Measurements from ENCODE around the gene ZBTB46. TPM values are rescaled to one million over a fixed set of nuclear protein-coding genes. Genes with fewer than 3 reads are reported as not detected.
A peak's percentile ranks its signal among the peaks of the same experiment; 100 is the strongest.

ZBTB46 gene
- total RNA-seq, 1 experiment from 2014 or later: 18.9 TPM

DNA sequence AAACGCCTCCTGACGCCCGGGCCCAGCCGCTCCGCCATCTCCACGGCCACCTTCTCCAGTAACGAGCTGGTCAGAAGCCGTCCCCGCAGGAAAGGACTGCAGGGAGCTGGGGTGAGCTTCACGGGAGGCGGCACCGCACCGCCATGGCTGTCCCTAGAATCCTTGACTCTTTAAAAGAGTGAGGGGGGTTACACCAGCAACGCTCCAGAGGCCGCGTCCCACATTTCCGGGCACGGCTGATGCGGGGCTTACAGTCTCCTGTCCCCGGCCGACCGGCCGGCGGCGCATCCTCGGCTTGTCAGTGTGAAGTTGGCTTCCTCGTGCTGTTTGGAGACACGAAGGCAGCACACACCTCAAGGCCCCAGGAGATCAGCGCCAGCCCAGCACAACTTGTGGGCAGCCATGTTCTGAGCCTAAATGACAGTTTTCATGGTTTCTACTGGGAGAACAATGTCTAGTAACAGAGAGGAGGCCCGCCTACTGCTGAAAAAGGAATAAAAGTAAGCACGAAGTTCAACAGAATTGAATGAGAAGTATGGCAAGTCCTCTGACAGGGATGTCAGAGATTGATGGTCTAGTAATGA lies 61.1 kb downstream of the ZBTB46 start:
- no peak overlapping the region for H3K4me3 Mint-ChIP-seq
- no peaks in the 10 kb centered on the region for H3K9me3 Mint-ChIP-seq
- TF ChIP-seq JUN (CRISPR knock-in tag; IDR thresholded peaks at IDR 0.05) (no peak), ZNF423 (CRISPR knock-in tag; IDR thresholded peaks at IDR 0.05) (no peak), FOXK1 (CRISPR knock-in tag; IDR thresholded peaks at IDR 0.05) (no peak), HMGA2 (CRISPR knock-in tag; IDR thresholded peaks at IDR 0.05) (no peak), TEAD1 (CRISPR knock-in tag; IDR thresholded peaks at IDR 0.05) (no peak), ZNF416 (CRISPR knock-in tag; IDR thresholded peaks at IDR 0.05) (no peak), SOX15 (CRISPR knock-in tag; IDR thresholded peaks at IDR 0.05) (no peak), ATF1 (CRISPR knock-in tag; IDR thresholded peaks at IDR 0.05) (no peak), OVOL2 (CRISPR knock-in tag; IDR thresholded peaks at IDR 0.05; ENCODE audit: borderline replicate concordance) (no peak), ESRRA (CRISPR knock-in tag; IDR thresholded peaks at IDR 0.05; ENCODE audit: borderline replicate concordance) (no peak), SP1 (CRISPR knock-in tag; conservative IDR thresholded peaks at IDR 0.05) (no peak), ZNF232 (CRISPR knock-in tag; IDR thresholded peaks at IDR 0.05) (no peak)
- TF ChIP-seq, protein P1, sequence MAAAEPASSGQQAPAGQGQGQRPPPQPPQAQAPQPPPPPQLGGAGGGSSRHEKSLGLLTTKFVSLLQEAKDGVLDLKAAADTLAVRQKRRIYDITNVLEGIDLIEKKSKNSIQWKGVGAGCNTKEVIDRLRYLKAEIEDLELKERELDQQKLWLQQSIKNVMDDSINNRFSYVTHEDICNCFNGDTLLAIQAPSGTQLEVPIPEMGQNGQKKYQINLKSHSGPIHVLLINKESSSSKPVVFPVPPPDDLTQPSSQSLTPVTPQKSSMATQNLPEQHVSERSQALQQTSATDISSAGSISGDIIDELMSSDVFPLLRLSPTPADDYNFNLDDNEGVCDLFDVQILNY (CRISPR knock-in tag; IDR thresholded peaks at IDR 0.05): no peak
- TF ChIP-seq, protein P2, sequence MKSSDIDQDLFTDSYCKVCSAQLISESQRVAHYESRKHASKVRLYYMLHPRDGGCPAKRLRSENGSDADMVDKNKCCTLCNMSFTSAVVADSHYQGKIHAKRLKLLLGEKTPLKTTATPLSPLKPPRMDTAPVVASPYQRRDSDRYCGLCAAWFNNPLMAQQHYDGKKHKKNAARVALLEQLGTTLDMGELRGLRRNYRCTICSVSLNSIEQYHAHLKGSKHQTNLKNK (CRISPR knock-in tag; IDR thresholded peaks at IDR 0.05): no peak
- POLR2A ChIA-PET: no interaction called here
- ATAC-seq: no peak
- H3K27me3 Mint-ChIP-seq (ENCODE audit: low read depth): no peaks in the 10 kb centered on the region
- H3K4me1 Mint-ChIP-seq: peaks cover 4% of the 10 kb centered on the region; the same call in 1 of the 2 replicates
- 0 out of 2 replicates have a peak, but pooled peaks cover 2% of the 10 kb centered on the region for H3K36me3 Mint-ChIP-seq
- CTCF ChIA-PET: interaction anchor here (1.3 kb wide), 1 partner anchor 16 kb away, joined by 5 read pairs; no protein-coding TSS in a partner anchor
- no peak for DNase-seq (ENCODE audit: low spot score)
- H3K27ac Mint-ChIP-seq: no peak overlapping the region; the same call in none of the 2 replicates

GRCh38 chr20:63768591-63769515 lies 62.2 kb downstream of the ZBTB46 start:
- ChIA-PET CTCF (interaction anchor here (1.3 kb wide), 1 partner anchor 17 kb away, joined by 5 read pairs; no protein-coding TSS in a partner anchor), POLR2A (no interaction called here)
- Mint-ChIP-seq H3K27me3 (ENCODE audit: low read depth) (no peaks in the 10 kb centered on the region), H3K4me3 (no peak overlapping the region), H3K9me3 (no peaks in the 10 kb centered on the region), H3K4me1 (no peaks in the 10 kb centered on the region), H3K36me3 (0 out of 2 replicates have a peak, but pooled peaks cover 2% of the 10 kb centered on the region), H3K27ac (peak overlapping the region; percentile 65; the same call in 1 of the 2 replicates)
- ATAC-seq (no peak), DNase-seq (ENCODE audit: low spot score) (no peak)
- TF ChIP-seq HMGA2 (CRISPR knock-in tag; IDR thresholded peaks at IDR 0.05): no peak
- no peak for TF ChIP-seq CDX4 (CRISPR knock-in tag; IDR thresholded peaks at IDR 0.05; ENCODE audit: borderline replicate concordance)
- TF ChIP-seq, protein P3, sequence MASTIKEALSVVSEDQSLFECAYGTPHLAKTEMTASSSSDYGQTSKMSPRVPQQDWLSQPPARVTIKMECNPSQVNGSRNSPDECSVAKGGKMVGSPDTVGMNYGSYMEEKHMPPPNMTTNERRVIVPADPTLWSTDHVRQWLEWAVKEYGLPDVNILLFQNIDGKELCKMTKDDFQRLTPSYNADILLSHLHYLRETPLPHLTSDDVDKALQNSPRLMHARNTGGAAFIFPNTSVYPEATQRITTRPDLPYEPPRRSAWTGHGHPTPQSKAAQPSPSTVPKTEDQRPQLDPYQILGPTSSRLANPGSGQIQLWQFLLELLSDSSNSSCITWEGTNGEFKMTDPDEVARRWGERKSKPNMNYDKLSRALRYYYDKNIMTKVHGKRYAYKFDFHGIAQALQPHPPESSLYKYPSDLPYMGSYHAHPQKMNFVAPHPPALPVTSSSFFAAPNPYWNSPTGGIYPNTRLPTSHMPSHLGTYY (CRISPR knock-in tag; IDR thresholded peaks at IDR 0.05): no peak
- TF ChIP-seq GTF2I (CRISPR knock-in tag; conservative IDR thresholded peaks at IDR 0.05): no peak
- TF ChIP-seq JUN (CRISPR knock-in tag; IDR thresholded peaks at IDR 0.05): no peak
- TF ChIP-seq NR2C2 (CRISPR knock-in tag; IDR thresholded peaks at IDR 0.05): no peak
- TF ChIP-seq TEAD1 (CRISPR knock-in tag; IDR thresholded peaks at IDR 0.05): no peak
- no peak for TF ChIP-seq PRDM15 (CRISPR knock-in tag; IDR thresholded peaks at IDR 0.05)
- TF ChIP-seq ZNF317 (CRISPR knock-in tag; IDR thresholded peaks at IDR 0.05; ENCODE audit: borderline replicate concordance, low read depth): no peak
- TF ChIP-seq, protein P4, sequence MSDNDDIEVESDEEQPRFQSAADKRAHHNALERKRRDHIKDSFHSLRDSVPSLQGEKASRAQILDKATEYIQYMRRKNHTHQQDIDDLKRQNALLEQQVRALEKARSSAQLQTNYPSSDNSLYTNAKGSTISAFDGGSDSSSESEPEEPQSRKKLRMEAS (CRISPR knock-in tag; IDR thresholded peaks at IDR 0.05): no peak
- TF ChIP-seq HMGXB4 (CRISPR knock-in tag; IDR thresholded peaks at IDR 0.05): no peak
